Measurements from ENCODE around the gene RASD2. TPM values are rescaled to one million over a fixed set of nuclear protein-coding genes. Genes with fewer than 3 reads are reported as not detected.

The RASD2 gene
- total and polyA plus RNA-seq, 2 experiments from 2014 or later, result 1.2 to 3.6 TPM

GRCh38 chr22:35578836-35579575 is 38.4 kb downstream of the RASD2 start:
- Histone ChIP-seq H2AFZ (no peak overlapping the region), H3K27ac (ENCODE audit: low read depth) (no peak overlapping the region), H3F3A (replicated peaks; ENCODE audit: low read depth) (no peaks in the 10 kb centered on the region), H3K4me3 (no peak overlapping the region), H3K4me1 (ENCODE audit: insufficient read depth) (no peaks in the 10 kb centered on the region), H3K36me3 (ENCODE audit: insufficient read depth) (no peaks in the 10 kb centered on the region), H4K20me1 (replicated peaks; ENCODE audit: insufficient read depth) (no peaks in the 10 kb centered on the region), H3K9me2 (ENCODE audit: insufficient read depth) (no peaks in the 10 kb centered on the region), H3K4me2 (no peak overlapping the region), H3K27me3 (ENCODE audit: insufficient read depth) (no peaks in the 10 kb centered on the region), H3K79me2 (replicated peaks; ENCODE audit: insufficient read depth) (no peaks in the 10 kb centered on the region)
- Mint-ChIP-seq H3K27me3 (ENCODE audit: insufficient read depth, low read depth, poor library complexity) (peaks cover 16% of the 10 kb centered on the region), H3K36me3 (ENCODE audit: low read depth) (no peaks in the 10 kb centered on the region; the same call in 2 of the 3 replicates), H3K9me3 (no peaks in the 10 kb centered on the region; the same call in 2 of the 3 replicates), H3K27ac (no peak overlapping the region), H3K4me1 (no peaks in the 10 kb centered on the region), H3K4me3 (no peak overlapping the region)
- no peak for ATAC-seq
- DNase-seq (ENCODE audit: low spot score), result no peak
- TF ChIP-seq POLR2AphosphoS5 (IDR thresholded peaks at IDR 0.05; ENCODE audit: low read depth) (no peak), EZH2 (IDR thresholded peaks at IDR 0.05; ENCODE audit: low read depth, unreplicated experiment) (no peak), REST (IDR thresholded peaks at IDR 0.05; ENCODE audit: unreplicated experiment) (no peak), NANOG (IDR thresholded peaks at IDR 0.05; ENCODE audit: borderline replicate concordance) (no peak), CREB1 (CRISPR knock-in tag; IDR thresholded peaks at IDR 0.05; ENCODE audit: low read depth) (no peak), STAT1 (IDR thresholded peaks at IDR 0.05; ENCODE audit: unreplicated experiment) (no peak), ZNF114 (CRISPR knock-in tag; IDR thresholded peaks at IDR 0.05) (no peak), ZNF331 (CRISPR knock-in tag; IDR thresholded peaks at IDR 0.05; ENCODE audit: low read depth) (no peak), JUNB (IDR thresholded peaks at IDR 0.05; ENCODE audit: unreplicated experiment) (no peak), EZH2phosphoT487 (IDR thresholded peaks at IDR 0.05; ENCODE audit: unreplicated experiment) (no peak), ZNF462 (CRISPR knock-in tag; IDR thresholded peaks at IDR 0.05) (no peak)
- TF ChIP-seq, protein P1, sequence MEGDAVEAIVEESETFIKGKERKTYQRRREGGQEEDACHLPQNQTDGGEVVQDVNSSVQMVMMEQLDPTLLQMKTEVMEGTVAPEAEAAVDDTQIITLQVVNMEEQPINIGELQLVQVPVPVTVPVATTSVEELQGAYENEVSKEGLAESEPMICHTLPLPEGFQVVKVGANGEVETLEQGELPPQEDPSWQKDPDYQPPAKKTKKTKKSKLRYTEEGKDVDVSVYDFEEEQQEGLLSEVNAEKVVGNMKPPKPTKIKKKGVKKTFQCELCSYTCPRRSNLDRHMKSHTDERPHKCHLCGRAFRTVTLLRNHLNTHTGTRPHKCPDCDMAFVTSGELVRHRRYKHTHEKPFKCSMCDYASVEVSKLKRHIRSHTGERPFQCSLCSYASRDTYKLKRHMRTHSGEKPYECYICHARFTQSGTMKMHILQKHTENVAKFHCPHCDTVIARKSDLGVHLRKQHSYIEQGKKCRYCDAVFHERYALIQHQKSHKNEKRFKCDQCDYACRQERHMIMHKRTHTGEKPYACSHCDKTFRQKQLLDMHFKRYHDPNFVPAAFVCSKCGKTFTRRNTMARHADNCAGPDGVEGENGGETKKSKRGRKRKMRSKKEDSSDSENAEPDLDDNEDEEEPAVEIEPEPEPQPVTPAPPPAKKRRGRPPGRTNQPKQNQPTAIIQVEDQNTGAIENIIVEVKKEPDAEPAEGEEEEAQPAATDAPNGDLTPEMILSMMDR (conservative IDR thresholded peaks at IDR 0.05; ENCODE audit: low read depth in 2 of 2), result no peak
- TF ChIP-seq, protein P2, sequence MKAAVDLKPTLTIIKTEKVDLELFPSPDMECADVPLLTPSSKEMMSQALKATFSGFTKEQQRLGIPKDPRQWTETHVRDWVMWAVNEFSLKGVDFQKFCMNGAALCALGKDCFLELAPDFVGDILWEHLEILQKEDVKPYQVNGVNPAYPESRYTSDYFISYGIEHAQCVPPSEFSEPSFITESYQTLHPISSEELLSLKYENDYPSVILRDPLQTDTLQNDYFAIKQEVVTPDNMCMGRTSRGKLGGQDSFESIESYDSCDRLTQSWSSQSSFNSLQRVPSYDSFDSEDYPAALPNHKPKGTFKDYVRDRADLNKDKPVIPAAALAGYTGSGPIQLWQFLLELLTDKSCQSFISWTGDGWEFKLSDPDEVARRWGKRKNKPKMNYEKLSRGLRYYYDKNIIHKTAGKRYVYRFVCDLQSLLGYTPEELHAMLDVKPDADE (IDR thresholded peaks at IDR 0.05), result no peak

All from GM23338 (cell line).